Superior temporal gyrus (tissue), 1 donor: ENCODE results near the gene KDM4D.
"Not testable (repeated sequence)": the region's sequence is repeated elsewhere in the genome, so short reads cannot be mapped to it uniquely, and the experiment has no call there.

Source experiments
- DNase-seq: peaks from one replicate; pipeline ENCODE4 v3.0.0-alpha.2; 2016; ENCODE audit errors: extremely low spot score

Gene KDM4D

GRCh38 chr11:94973099-94973968 is at the start of gene KDM4D, which contains the start of gene CWC15:
Gene KDM4D (plus strand): TSS chr11:94973709. CDS start chr11:94997373, 23,664 bp downstream.
Gene CWC15 (minus strand): TSS chr11:94973556. CDS start chr11:94972185, 1,371 bp downstream.
- peak; percentile 99 for DNase-seq

GRCh38 chr11:94924171-94924572 is 49.3 kb upstream of the KDM4D start:
- no peak for DNase-seq

GRCh38 chr11:94924612-94925011 is 48.9 kb upstream of the KDM4D start:
- DNase-seq: no peak

GRCh38 chr11:94925422-94926270 is 47.9 kb upstream of the KDM4D start:
- DNase-seq: no peak

- DNase-seq: no peak
Observed at GRCh38 chr11:94926271-94926625, 47.3 kb upstream of the KDM4D start.

- no peak for DNase-seq
Observed at GRCh38 chr11:94926698-94927237, 46.7 kb upstream of the KDM4D start.

GRCh38 chr11:94928117-94928990 is 45.2 kb upstream of the KDM4D start:
- no peak for DNase-seq

GRCh38 chr11:94932072-94932471 is 41.4 kb upstream of the KDM4D start:
- not testable (repeated sequence) for DNase-seq

- DNase-seq: no peak
Observed at GRCh38 chr11:94932503-94932902, 41.0 kb upstream of the KDM4D start.

- DNase-seq: no peak
Observed at GRCh38 chr11:94933223-94934130, 40.0 kb upstream of the KDM4D start.

- no peak for DNase-seq
Observed at GRCh38 chr11:94934362-94934761, 39.1 kb upstream of the KDM4D start.

- no peak for DNase-seq
Observed at GRCh38 chr11:94934846-94935245, 38.7 kb upstream of the KDM4D start.

- no peak for DNase-seq
Observed at GRCh38 chr11:94938095-94939055, 35.1 kb upstream of the KDM4D start.

GRCh38 chr11:94939346-94939745 is 34.2 kb upstream of the KDM4D start:
- DNase-seq: no peak

- no peak for DNase-seq
Observed at GRCh38 chr11:94941131-94941530, 32.4 kb upstream of the KDM4D start.

GRCh38 chr11:94946812-94947211 is 26.7 kb upstream of the KDM4D start:
- DNase-seq: no peak

- DNase-seq: no peak
Observed at GRCh38 chr11:94948070-94948617, 25.4 kb upstream of the KDM4D start.

- no peak for DNase-seq
Observed at GRCh38 chr11:94954753-94955152, 18.8 kb upstream of the KDM4D start.

GRCh38 chr11:94956963-94957362 is 16.5 kb upstream of the KDM4D start:
- DNase-seq: no peak
